Astrocyte of the spinal cord (primary cell): ENCODE results near the gene RETREG3.
"Not testable (repeated sequence)": the region's sequence is repeated elsewhere in the genome, so short reads cannot be mapped to it uniquely, and the experiment has no call there.

ENCODE experiments used
- DNase-seq: peaks from one replicate; pipeline ENCODE4 v3.0.0; 2011; ENCODE audit warnings: low read depth, low spot score
- H3K4me3 ChIP-seq: 2 replicates; pipeline ENCODE4 v1.5.1; 2011; ENCODE audit warnings: low read depth, mild to moderate bottlenecking, low read length, moderate library complexity
- CTCF ChIP-seq: IDR thresholded peaks from 2 replicates; pipeline ENCODE4 v1.5.1; 2012; ENCODE audit warnings: low read depth, mild to moderate bottlenecking, low read length, inconsistent platforms
- in situ Hi-C: cut with HindIII; loops from 2 replicates; pipeline ENCODE4 v1.10.0; 2017; ENCODE audit warnings: low sequenced_read_pairs

The RETREG3 gene

GRCh38 chr17:42544874-42545283 is 64.3 kb downstream of the RETREG3 start:
- in situ Hi-C loops: no loop called here
- DNase-seq: no peak
- H3K4me3 ChIP-seq: no peak overlapping the region
- TF ChIP-seq CTCF: no peak

GRCh38 chr17:42543190-42544079 is 65.7 kb downstream of the RETREG3 start:
- DNase-seq: no peak
- no peak overlapping the region for H3K4me3 ChIP-seq
- in situ Hi-C loops: no loop called here
- no peak for TF ChIP-seq CTCF

- no peak for TF ChIP-seq CTCF
- DNase-seq: no peak
- H3K4me3 ChIP-seq: no peak overlapping the region
- in situ Hi-C loops: no loop called here
These were observed 67.9 kb downstream of the RETREG3 start for GRCh38 chr17:42541041-42541833.

- DNase-seq, in situ Hi-C loops: not testable (repeated sequence)
These were observed 68.6 kb downstream of the RETREG3 start for GRCh38 chr17:42540558-42540957.

GRCh38 chr17:42538482-42538881 is 70.7 kb downstream of the RETREG3 start:
- in situ Hi-C loops: no loop called here
- no peak for TF ChIP-seq CTCF
- H3K4me3 ChIP-seq: no peak overlapping the region
- no peak for DNase-seq

More at GRCh38 chr17:42540558-42540957, 68.6 kb downstream of the RETREG3 start:
- H3K4me3 ChIP-seq: not testable (repeated sequence)

- in situ Hi-C loops: no loop called here
- no peak for DNase-seq
- no peak overlapping the region for H3K4me3 ChIP-seq
- no peak for TF ChIP-seq CTCF
These were observed 71.2 kb downstream of the RETREG3 start for GRCh38 chr17:42537826-42538451.
